Stimulated activated CD4-positive, alpha-beta T cell treated with anti-CD3 and anti-CD28 coated beads, TNF-alpha, amount 100 ng/mL, for 4 hours (primary cell): ENCODE measurements around the gene CSRP2.

Source experiments
- DNase-seq, 3 experiments: peaks; one replicate each; pipeline ENCODE4 v3.0.0-alpha.2; 2020; ENCODE audit warnings: low read depth in 3 of 3

CSRP2 gene

GRCh38 chr12:76878899-76879709 lies at the start of gene CSRP2:
TSS of gene CSRP2 (minus strand) at chr12:76879019. CDS start at chr12:76866260, 12,759 bp downstream.
- peak; percentile 13 to 57 (median 48) for DNase-seq

DNA sequence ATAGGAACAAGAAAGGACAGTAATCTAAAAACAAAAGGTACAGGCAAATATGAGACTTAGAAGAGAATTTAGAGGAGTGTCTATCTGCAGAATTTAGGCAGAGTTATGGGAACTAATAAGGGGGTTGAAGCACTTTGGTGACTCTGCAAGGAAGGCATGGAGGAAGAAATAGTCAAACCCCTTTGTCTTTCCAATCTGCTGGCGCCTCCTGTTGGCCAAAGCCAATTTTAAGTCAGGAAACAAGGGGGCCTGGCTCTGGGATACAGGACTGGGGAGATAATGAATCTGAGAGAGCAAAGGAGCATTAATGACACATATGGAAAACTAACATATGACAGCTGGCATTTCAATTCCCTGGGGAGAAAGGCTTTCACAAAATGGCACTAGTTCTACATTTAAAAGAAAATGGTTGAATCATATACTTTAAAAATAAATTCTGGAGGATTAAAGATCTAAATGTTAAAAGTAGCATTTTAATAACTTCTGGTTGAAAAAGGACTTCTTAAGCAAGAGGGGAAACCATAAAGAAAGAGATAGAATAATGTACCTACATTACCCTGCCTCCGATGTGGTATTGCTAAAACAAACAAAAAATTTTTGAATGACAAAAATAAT lies 48.5 kb upstream of the CSRP2 start:
- DNase-seq, result no peak

GRCh38 chr12:76925135-76925534 lies 46.3 kb upstream of the CSRP2 start:
- no peak for DNase-seq

DNA sequence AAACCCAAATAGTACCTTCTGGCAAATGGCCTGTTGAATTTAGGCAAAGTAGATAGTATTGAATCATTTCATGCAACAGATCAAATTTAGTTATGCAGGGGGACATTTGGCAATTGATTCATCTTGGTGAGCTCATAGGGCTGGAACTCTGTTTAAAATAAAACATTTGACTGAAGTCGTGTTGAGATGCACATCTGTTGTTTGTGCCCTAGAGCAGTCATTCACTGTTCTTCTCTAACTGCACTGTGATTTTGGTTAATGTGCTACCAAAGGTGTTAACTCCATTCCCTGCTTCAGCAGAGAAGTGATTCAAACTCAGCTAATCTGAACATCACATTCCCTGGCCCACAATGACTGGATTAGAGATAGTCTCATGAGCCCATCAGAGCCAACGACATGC lies 44.0 kb upstream of the CSRP2 start:
- DNase-seq, result no peak

GRCh38 chr12:76921891-76922664 lies 43.3 kb upstream of the CSRP2 start:
- no peak for DNase-seq

DNA sequence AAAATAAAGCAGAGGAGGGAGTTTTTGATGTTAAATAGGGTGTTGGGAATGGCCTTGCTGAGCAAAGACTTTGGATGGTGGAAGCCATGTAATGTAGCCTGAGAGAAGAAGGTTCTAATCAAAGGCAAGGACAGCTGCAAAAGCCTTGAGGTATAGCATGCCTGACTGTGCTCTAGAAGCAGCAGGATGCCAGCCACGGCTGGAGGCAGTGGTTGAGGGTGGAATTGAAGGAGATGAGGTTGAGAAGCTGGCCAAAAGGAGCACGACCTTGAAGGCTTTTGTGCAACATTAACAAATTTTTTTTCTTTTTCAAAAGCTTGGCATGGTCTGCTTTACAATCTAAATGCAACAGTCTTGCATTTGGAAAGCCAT lies 42.3 kb upstream of the CSRP2 start:
- no peak for DNase-seq

- no peak for DNase-seq
These were observed 41.6 kb upstream of the CSRP2 start for GRCh38 chr12:76920172-76921099.

DNA sequence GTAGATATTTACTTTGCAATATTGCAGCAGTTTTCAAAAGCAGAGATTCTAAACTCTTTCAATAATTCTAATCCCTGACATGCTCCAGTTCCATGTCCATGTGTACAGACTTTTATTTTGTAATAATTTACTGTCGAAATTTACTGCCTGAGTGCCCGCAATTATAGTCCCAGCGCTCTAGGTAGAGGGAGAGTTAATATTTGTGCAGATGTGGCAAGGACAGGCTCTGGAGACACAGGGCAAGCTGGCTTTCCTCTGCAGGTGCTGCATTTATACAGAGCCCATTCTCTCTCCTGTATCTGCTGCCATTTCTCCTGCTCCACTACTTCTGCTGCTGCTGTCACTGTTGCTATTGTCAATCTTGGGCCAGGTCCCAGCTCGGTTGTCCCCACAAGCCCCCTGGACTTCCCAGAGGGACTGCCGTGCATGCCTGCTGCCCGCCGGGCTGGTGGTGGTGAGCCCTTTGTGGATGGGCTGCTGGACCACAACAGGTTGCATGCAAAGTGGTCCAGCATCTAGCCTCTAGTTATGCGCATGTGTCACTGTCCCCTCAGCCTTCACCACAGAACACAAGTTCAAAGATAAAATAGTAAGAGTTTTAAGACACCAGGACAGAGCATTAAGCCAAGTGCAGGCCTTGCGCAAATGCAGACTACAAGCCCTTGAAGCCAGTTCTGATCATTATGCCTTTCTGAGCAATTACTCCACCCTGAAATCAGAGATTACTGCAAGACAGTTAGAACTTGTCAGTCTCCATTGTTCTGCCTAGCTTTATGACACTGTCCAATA lies 40.8 kb upstream of the CSRP2 start:
- DNase-seq, result no peak

DNA sequence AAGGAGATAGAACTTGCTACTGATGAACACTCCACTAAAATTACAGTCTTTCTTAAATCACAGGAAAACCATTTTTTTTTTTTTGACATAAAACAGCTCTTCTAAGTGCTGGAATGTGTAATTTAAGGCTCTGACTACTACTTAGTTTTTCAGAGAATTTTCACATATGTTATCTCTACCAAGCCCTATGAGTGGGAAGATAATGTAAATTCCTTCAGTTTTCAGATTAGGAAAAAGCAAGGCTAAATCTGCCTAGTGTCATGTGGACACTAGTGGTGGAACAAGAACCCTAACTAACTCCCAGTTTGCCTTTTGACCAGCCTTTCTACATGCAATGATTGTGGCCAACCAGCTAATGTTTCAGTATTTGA lies 37.3 kb upstream of the CSRP2 start:
- no peak for DNase-seq

- no peak for DNase-seq
These were observed 36.7 kb upstream of the CSRP2 start for GRCh38 chr12:76915361-76916169.

DNA sequence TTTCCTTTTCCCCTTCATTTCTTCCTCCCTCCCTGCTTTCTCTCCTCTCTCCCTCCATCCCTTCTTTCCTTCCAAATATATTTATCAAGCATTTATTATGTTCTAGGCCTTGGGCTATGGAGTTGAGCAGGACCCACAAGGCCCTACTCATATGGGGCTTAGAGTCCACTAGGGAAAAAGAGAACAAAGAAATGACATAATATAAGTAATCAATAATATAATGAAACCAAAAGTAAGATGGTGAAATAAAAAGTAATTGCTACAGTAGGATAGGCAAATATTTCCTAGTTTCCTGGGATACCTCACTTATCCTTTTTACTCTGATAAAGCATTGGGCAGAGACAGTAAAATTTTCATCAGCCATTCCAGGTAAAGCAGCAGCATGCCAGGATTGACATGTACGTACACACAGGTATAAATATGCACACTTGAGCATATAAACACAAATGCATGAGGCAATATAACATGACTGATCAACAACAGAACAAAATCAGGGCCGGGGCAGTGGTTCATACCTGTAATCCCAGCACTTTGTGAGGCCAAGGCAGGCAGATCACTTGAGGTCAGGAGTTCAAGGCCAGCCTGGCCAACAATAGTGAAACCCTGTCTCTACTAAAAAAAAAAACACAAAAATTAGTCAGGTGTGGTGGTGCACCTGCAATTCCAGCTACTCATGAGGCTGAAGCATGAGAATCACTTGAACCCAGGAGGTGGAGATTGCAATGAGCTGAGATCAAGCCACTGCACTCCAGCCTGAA lies 35.5 kb upstream of the CSRP2 start:
- no peak for DNase-seq

DNA sequence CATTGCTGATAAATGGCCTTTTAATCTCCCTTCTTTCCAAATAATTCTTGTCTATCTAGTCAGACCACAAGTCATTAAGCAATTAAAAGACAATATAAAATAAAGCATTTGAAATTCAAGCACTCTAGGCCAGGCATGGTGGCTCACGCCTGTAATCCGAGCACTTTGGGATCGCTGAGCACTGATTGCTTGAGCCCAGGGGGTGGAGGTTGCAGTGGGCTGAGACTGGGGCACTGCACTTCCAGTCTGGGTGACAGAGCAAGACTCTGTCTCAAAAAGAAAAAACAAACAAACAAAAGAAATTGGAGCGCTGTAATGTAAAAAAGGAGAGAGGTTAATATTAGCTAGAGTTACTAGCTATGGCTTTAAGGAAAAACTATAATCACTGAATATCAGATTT lies 30.5 kb upstream of the CSRP2 start:
- no peak for DNase-seq

DNA sequence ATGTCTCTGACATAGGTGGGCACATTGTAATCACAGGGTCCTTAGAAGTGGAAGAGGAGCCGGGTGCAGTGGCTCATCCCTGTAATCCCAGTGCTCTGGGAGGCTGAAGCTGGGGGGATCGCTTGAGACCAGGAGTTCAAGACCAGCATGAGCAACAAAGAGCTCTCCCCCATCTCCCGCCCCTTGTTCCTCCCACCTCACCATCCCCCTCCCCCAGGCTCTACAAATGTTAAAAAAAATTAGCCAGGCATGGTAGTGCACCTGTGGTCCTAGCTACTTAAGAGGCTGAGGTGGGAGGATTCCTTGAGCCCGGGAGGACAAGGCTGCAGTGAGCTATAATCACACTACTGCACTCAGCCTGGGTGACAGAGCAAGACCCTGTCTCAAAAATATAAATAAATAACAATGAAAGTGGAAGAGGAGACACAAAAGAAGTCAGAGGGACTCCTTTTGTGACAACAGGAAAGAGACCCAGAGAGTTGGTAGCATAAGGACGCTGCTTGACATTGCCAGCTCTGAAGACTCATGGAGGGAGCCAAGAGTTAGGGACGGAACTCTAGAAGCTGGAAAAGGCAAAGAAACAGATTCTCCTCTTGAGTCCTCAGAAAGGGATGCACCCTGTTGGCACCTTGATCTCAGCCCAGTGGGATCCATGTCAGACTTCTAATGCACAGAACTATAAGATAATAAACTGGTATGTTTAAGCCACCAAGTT lies 29.6 kb upstream of the CSRP2 start:
- no peak for DNase-seq

- DNase-seq, result no peak
These were observed 23.0 kb upstream of the CSRP2 start for GRCh38 chr12:76901628-76902380.

DNA sequence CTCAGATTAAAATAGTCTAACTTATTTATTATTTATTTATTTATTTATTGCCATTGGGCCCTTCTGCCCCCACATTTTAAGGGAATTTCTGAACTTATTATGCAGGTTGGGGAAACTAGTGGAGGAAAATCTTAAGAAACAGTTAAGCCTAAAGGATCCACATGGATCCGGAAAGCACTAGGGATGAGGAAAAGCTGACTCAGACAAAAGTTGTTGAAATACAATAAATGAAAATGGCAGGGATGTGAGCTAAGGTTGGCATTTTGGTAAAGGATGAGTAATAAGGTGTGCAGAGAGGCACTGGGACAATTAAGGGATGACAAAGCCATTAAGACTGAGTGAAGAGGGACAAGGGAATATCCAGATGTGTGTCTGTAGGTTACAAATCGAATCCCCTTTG lies 20.7 kb upstream of the CSRP2 start:
- DNase-seq, result no peak

- no peak for DNase-seq
These were observed 19.6 kb upstream of the CSRP2 start for GRCh38 chr12:76898442-76898841.

- DNase-seq, result no peak
These were observed 17.5 kb upstream of the CSRP2 start for GRCh38 chr12:76896274-76896673.

GRCh38 chr12:76895796-76896195 lies 17.0 kb upstream of the CSRP2 start:
- DNase-seq, result no peak
